Mucosa of descending colon (tissue), 3 donors: Measurements from ENCODE around the gene PDE6B. TPM values are rescaled to one million over a fixed set of nuclear protein-coding genes. Genes with fewer than 3 reads are reported as not detected.
A peak's percentile ranks its signal among the peaks of the same experiment; 100 is the strongest.

Experiments used
- ATAC-seq: fragments of 200-7000 bp; cut with Tn5 transposase; one replicate; pipeline ENCODE4 v1.9.1; 2020; ENCODE audit warnings: mild to moderate bottlenecking, moderate library complexity
- DNase-seq, 3 donors: peaks; one replicate each; pipeline ENCODE4 v3.0.0-alpha.2; 2020
- H3K36me3 ChIP-seq: fragments of 200-600 bp; one replicate; pipeline ENCODE4 v1.8.0; 2021; ENCODE audit warnings: low read depth, mild to moderate bottlenecking
- H3K4me1 ChIP-seq: fragments of 200-600 bp; one replicate; pipeline ENCODE4 v1.8.0; 2021; ENCODE audit warnings: low read depth, mild to moderate bottlenecking
- H3K4me3 ChIP-seq: fragments of 200-600 bp; one replicate; pipeline ENCODE4 v1.8.0; 2021; ENCODE audit warnings: mild to moderate bottlenecking
- H3K9me3 ChIP-seq: fragments of 200-600 bp; one replicate; pipeline ENCODE4 v1.8.0; 2021; ENCODE audit warnings: mild to moderate bottlenecking
- CTCF ChIP-seq: fragments of 200-600 bp; IDR thresholded peaks from one replicate; pipeline ENCODE4 v1.8.0; 2022; ENCODE audit warnings: antibody characterized with exemption, mild to moderate bottlenecking
- intact Hi-C, 2 donors: fragments of 100-400 bp; cut with DNase I in 1 of 2; cut with micrococcal nuclease in 1 of 2; formaldehyde crosslinking; loops; one replicate each; pipeline versions ENCODE4 v1.11.0 to v1.11.1; 2022; cut with DNase I, micrococcal nuclease
- total RNA-seq, 3 donors: library from RNA; stranded (reverse); fragmentation: NEBNext Ultra II Directional in 2 of 3; extraction: Animal tissue kit (Norgen Biotek cat#: 25700) in 2 of 3; gene quantifications; one replicate each; pipeline versions ENCODE4 v1.2.1 to v1.2.4, GENCODE V29; 2021 to 2023
- donor health status: DM: no; HTN: no; CAD: no; lungs with moderate emphysema.
- donor health status: DM: no; HTN: no; CAD: no.
- donor health status: DM: no; HTN: yes; CAD: no.

Gene PDE6B
- total RNA-seq, 3 donors from 2014 or later: 1.0 to 2.9 (median 1.2) TPM

- TF ChIP-seq CTCF: no peak
Measured at GRCh38 chr4:710916-711315, 85.5 kb downstream of the PDE6B start.

GRCh38 chr4:712093-712492 lies 86.7 kb downstream of the PDE6B start:
- ATAC-seq (no peak), DNase-seq (no peak)
- no peak for TF ChIP-seq CTCF
- Histone ChIP-seq H3K36me3 (no peaks in the 10 kb centered on the region), H3K4me3 (no peak overlapping the region), H3K4me1 (peaks cover 13% of the 10 kb centered on the region), H3K9me3 (no peaks in the 10 kb centered on the region)
- intact Hi-C loops: no loop called here

More at GRCh38 chr4:710916-711315, 85.5 kb downstream of the PDE6B start:
- no peaks in the 10 kb centered on the region for H3K36me3 ChIP-seq
- intact Hi-C loops: no loop called here
- ATAC-seq (no peak), DNase-seq (no peak)
- peaks cover 17% of the 10 kb centered on the region for H3K4me1 ChIP-seq
- H3K4me3 ChIP-seq: no peak overlapping the region
- no peaks in the 10 kb centered on the region for H3K9me3 ChIP-seq

- Histone ChIP-seq H3K36me3 (no peaks in the 10 kb centered on the region), H3K4me1 (peaks cover 13% of the 10 kb centered on the region), H3K9me3 (no peaks in the 10 kb centered on the region), H3K4me3 (no peak overlapping the region)
- DNase-seq: no peak
- TF ChIP-seq CTCF: no peak
- intact Hi-C loops: no loop called here
- ATAC-seq: no peak
Measured at GRCh38 chr4:712916-713632, 87.7 kb downstream of the PDE6B start.

- Histone ChIP-seq H3K4me1 (peaks cover 6% of the 10 kb centered on the region), H3K36me3 (no peaks in the 10 kb centered on the region), H3K4me3 (no peak overlapping the region), H3K9me3 (no peaks in the 10 kb centered on the region)
- ATAC-seq (no peak), DNase-seq (no peak)
- intact Hi-C loops: no loop called here
- TF ChIP-seq CTCF: no peak
Measured at GRCh38 chr4:714087-714486, 88.7 kb downstream of the PDE6B start.

- H3K4me1 ChIP-seq: peaks cover 6% of the 10 kb centered on the region
- TF ChIP-seq CTCF: no peak
- H3K9me3 ChIP-seq: no peaks in the 10 kb centered on the region
- H3K4me3 ChIP-seq: no peak overlapping the region
- DNase-seq (no peak), ATAC-seq (peak; percentile 26)
- no peaks in the 10 kb centered on the region for H3K36me3 ChIP-seq
- intact Hi-C loops: no loop called here
Measured at GRCh38 chr4:717601-718320, 92.4 kb downstream of the PDE6B start.
